HG03135 (cell line): Measurements from ENCODE around the gene AEN.
A peak's percentile ranks its signal among the peaks of the same experiment; 100 is the strongest.
"Not testable (repeated sequence)": the region's sequence is repeated elsewhere in the genome, so short reads cannot be mapped to it uniquely, and the experiment has no call there.

ENCODE experiments used
- ATAC-seq: cut with Tn5 transposase; IDR thresholded peaks from one replicate; pipeline ENCODE4 v1.9.1; 2021; ENCODE audit warnings: mild to moderate bottlenecking, moderate library complexity; ENCODE audit not compliant: unreplicated experiment

Gene AEN

DNA sequence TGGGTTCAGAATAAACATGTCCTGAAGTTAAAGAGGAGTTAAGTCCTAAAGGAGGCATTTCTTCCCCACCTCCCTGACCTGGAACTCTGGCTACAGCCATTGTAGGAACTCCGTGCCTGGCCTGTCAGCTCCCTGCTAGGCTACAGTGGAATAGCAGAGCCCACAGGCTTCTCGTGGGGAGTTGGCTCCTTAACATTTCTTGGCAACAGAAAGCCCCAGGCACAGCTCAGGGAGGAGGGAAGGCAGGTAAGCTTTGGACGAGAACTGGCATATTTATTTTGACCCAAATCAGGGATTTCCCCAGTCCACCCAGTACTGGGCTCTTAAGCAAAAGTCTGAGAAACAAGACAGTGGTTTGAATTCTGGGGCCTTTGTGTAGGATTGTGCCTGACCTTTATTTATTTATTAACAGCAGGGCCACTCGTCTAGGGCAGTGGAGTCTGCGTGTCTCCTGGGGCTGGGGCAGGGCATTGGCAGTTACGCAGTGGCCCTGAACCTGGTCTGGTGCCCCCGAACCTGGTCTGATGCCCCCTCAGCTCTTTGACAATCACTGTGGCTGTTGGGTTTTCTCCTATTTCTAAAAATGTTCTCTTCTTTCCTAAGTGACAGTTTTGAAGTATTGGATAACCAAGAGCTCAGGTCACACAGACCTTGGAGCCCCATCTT lies 9.8 kb downstream of the AEN start:
- no peak for ATAC-seq

DNA sequence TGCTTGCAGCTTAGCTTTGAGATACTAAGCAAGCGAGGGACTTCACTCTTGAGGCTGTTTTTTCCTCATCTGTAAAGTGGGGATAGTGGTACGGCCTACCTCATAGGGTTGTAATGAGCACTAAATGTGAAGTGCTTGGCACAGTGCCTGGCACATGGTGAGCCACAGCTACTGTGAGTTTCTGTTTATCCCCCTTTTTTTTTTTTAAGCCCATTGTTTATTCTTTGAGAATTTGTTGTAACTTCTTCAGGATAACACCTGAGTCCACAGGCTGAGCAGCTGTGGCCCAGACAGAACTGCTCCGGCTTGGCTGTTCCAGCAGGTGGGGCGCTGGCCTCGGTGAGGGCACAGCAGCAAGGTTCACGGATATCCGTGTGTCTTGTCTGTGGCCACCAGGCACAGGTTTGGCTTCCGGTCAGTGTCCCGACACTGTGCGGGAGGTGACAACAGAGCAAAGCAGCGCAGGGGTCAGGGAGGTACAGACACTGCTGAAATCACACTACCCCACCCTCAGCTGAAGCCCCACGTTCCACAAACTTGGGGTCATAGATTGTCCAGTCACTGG lies 10.4 kb downstream of the AEN start:
- no peak for ATAC-seq

DNA sequence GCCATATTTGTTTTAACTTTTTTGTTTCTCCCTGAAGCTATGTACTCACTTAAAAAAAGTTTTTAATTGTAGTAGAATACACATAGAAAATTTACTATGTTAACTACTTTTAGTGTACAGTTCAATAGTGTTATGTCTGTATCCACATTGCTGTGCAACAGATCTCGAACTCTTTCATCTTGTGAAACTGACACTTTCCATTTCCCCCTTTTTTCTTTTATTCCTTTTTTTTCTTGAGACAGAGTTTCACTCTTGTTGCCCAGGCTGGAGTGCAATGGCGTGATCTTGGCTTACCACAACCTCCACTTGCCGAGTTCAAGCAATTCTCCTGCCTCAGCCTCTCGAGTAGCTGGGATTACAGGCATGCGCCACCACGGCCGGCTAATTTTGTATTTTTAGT lies 11.7 kb downstream of the AEN start:
- ATAC-seq = not testable (repeated sequence)

DNA sequence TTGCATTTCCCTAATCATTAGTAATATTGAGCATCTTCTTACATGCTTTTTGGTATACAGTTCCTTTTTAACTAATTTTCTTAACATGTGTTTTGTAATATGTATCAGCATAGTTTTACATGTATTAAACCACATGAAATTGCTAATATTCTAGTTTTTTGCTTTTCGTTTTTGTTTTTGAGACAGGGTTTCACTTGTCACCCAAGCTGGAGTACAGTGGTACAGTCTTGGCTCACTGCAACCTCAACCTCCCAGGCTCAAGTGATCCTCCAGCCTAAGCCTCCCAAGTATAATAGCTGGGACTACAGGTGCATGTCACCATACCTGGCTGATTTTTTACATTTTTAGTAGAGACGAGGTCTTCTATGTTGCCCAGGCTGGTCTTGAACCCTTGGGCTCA lies 13.3 kb downstream of the AEN start:
- no peak for ATAC-seq

DNA sequence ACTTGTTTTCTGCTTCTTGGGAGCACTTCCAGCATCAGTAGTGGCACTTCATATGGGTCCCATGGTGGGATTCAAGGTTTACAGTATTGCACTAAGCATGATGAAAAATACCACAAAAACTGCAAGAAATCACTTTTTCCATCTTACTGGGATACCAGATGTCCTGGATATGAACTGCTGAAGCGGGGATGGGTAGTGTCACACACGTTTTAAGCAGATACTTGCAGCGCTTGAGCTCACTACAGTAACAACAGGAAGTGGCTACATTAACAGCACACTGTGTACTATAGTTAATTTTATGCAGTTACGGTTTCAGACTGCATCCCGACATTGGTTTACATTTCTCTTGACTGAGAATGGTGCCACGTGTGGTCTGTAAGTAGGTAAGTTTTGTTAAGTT lies 14.2 kb downstream of the AEN start:
- ATAC-seq = peak; percentile 16

DNA sequence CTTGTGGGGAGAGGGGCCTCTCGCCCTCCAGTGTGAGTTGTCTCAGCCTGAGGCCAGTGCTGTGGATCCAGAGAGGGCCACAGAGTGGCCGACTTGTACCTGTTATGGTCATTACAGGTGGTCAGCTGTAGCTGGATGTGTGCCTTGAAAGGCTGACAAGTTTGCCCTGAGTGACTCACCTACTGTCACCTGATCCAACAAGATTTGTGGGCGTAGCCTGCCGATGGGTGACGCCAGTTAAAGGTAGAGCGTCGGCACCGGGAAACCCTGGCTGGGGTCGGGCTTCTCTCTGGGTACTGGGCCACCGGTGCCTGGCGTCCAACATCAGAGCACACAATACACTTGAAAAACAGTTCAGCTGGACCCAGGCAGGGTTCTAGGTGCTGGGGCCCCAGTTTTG lies 14.9 kb downstream of the AEN start:
- ATAC-seq = no peak

DNA sequence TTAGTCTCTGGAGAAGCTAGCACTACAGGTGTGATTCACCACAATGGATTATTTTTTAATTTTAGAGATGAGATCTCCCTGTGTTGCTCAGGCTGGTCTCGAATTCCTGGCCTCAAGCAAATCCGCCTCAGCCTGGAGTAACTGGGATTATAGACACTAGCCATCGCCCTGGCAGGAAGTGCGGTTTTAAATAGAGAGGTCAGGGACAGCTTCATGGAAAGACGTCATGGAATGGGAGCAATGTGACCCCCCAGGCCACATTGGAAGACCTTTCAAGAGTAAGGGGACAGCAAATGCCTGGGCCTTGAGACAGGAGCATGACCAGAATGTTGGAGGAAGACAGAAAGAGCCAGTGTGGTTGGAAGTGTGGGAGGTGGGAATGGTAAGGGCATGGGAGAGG lies 15.5 kb downstream of the AEN start:
- no peak for ATAC-seq

DNA sequence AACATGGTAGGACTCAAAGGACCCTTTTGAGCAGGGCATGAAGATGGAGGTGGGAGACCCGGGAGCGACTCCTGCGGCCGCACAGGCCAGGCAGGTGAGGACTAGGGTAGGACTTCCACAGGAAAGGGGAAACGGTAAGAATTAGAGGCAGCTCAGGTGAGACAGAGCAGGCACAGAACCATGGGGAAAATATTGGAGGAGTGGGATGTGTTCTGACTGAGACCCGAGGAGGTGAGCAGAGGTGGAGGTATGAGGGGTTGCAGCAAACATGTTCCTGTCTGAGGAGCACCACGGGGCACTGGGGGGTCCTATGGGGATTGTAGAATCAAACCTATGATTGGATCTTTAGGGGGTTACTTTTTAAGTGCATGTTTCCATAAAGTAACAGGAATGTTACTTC lies 16.3 kb downstream of the AEN start:
- ATAC-seq = no peak

DNA sequence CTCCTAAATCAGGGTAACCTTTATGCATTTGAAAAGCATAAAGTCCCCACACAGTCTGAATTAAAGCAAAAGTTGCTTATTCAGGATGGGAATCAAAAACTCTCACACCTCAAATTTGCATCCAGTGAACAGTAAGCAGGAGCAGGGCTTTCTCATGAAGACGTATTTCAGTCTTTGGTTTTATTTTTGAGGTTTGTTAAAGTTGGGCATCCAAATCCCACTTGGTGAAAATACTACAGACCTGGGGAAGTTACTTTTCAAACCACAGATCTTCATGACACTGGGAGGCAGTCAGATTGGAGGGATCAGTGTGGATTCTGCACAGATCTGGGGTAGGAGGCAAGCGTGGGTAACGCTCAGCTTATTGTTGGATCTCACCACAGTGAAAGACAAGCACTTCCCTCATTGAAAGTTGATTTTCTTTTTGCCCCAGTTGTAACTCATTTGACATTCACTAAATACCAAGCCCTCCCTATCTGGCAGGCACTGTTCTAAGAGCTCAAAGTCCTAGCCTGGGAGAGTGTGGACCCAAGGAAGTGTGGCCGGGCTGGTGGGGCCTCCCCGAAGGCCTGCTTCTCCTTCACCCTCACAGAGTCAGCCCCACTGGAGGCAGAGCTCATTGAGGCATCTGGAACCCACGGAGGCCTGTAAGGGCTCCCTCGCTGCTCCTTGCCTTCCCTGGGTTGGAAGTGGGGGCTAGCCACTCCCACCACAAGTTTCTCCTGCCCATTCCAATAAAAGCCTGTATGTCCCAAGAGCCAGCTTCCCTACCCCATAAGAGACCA lies 16.9 kb downstream of the AEN start:
- ATAC-seq = no peak

DNA sequence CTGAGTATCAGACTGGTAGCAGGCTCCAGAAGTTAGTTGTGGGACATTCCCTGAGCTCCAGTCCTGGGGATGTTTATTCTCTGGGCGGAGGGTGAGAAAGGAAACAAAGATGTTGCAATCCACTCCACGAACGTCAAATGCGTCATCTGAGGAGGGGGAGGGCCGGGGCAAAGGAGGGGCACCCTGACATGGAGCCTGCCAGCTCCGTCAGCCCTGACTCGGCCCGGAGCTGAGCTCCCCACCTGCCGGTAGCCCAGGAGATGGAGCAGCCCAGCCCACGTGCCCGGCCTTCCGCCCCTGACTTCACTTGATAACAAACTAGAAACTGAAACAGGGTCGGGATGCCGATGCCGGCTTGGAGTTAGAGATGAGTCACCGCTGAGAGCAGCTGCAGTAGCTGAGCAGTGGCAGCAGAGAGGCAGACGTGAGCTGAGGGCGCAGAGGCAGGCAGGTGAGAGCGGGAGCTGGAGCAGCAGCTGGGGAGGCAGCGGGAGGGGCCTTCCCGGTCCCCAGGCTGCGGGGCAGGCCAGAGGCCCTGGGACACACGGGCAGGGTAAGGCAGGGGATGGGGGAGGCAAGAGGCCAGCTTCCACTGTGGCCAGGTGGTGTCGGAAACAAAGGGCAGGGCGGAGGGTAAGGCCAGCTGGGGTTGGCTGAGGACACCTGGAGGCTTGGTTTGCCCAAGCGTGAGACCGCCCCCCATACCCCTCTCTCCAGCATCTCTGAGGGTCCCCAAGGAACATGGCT lies 17.7 kb downstream of the AEN start, which contains the start of gene ISG20:
TSS of gene ISG20 (plus strand) at position 391 of the 747 bp plus-strand sequence. CDS start at position 742, 351 bp downstream.
- peak; percentile 76 for ATAC-seq

DNA sequence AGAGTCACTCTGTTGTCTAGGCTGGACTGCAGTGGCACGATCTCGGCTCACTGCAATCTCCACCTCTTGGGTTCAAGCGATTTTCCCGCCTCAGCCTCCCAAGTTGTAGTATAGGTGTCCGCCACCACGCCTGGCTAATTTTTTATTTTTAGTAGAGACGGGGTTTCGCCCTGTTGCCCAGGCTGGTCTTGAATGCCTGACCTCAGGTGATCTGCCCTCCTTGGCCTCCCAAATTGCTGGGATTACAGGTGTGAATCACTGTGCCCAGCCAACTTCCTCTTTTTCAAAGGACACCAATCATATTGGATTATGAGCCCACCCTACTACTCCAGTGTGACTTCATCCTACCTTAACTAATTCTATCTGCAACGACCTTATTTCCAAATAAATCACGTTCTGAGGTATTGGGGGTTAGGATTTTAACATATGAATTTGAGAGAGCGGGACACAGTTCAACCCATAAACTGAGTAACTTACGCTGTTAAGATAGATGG lies 20.9 kb downstream of the AEN start:
- ATAC-seq = no peak

DNA sequence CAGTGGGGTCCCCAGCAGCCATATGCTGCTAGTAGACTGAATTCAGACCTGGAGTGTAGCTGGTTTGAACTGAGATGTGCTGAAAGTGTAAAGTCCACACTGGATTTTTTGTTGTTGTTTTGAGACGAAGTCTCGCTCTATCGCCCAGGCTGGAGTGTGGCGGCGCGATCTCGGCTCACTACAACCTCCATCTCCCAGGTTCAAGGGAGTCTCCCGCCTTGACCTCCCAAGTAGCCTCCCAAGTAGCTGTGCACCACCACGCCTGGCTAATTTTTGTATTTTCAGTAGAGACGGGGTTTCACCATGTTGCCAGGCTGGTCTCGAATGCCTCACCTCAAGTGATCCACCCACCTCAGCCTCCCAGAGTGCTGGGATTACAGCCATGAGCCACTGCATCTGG lies 21.4 kb downstream of the AEN start:
- ATAC-seq = not testable (repeated sequence)

DNA sequence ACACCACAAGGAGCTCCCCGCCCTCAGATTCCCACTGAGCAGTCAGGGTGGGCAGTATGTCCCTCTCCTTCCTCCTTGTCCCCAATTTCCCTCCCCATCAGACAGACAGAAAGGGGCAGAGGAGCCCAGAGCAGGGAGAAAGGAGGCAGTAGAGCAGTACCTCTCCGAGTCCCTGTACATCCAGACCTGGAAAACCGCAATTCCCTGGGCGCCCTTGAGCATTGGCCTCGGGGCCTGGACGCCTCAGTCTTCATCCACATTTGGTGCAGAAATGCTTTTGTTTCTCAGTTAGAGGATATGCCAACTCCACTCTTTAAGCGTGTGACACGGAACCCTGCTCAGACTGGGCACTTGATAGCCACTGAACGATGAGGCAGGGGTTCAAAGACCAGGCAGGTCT lies 23.6 kb downstream of the AEN start:
- ATAC-seq = no peak

DNA sequence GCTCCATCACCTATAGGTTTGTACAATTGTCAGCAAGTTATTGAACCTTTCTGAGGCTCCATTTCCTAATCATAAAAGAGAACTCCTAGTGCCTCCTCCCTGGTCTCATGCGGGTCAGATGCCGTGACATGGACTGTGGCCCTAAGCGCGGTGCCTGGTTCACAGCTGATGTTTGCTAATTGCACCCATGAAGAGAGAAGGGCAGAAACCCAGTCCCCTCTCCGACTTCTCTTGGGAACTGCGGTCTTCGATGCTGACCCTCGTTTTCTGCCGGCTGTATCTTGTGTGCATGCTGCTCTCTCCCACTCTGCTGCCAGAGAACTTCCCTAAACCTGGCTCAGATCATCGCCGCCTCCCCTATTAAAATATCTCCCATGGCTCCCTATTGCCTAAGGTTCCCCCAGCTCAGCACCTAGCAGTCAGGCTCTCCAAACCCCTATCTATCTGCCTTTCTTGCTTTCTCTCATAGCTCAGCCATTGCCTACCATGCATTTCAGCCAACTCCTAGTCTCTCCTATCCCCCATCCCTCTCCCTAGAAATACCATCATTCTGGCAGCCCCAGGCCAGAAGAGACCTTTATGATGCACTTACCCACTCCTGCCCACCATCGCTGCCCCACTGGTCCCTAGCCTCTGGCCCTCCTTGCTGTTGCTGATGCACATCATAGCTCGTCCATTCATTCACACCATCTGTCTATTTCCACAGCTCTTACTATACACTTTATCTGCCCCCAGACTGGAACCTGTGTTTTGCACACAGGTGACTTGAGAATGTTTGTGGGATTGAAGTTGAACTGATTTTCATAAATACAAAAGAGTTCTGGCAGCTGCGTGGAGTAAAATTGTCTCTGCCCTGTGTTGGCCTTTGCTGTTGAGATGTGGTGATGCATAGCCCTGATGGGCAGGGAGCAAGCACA lies 24.3 kb downstream of the AEN start:
- no peak for ATAC-seq

DNA sequence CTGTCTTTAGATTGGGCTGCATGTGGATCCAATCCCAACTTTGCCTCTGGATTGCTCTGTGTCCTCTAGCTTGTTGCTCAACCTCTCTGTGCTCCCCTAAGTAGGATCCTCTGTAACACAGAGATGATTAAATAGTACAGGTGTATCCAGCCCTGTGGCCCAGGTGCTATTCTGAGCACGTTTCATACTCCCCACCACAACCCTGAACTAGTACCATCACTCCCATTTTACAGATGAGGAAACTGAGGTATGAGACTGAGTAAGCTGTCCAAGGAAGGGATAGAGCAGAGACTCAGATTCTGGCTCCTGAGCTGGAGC lies 24.9 kb downstream of the AEN start:
- no peak for ATAC-seq

DNA sequence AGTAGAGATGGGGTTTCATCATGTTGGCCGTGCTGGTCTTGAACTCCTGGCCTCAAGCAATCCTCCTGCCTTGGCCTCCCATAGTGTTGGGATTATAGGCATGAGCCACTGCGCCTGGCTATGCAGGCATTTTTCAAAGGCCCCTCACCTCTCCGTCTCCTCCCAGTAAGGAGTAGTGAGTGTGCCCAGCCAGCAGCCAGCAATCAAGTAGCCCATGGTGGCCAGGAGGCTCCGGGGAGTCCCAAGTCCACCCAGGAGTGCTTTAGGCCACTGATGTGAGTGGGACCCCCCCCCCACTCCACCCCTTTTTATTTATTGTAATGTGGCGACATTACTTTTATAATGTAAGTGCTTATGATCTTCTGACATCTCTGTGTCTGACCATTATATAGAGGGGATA lies 25.8 kb downstream of the AEN start:
- no peak for ATAC-seq

DNA sequence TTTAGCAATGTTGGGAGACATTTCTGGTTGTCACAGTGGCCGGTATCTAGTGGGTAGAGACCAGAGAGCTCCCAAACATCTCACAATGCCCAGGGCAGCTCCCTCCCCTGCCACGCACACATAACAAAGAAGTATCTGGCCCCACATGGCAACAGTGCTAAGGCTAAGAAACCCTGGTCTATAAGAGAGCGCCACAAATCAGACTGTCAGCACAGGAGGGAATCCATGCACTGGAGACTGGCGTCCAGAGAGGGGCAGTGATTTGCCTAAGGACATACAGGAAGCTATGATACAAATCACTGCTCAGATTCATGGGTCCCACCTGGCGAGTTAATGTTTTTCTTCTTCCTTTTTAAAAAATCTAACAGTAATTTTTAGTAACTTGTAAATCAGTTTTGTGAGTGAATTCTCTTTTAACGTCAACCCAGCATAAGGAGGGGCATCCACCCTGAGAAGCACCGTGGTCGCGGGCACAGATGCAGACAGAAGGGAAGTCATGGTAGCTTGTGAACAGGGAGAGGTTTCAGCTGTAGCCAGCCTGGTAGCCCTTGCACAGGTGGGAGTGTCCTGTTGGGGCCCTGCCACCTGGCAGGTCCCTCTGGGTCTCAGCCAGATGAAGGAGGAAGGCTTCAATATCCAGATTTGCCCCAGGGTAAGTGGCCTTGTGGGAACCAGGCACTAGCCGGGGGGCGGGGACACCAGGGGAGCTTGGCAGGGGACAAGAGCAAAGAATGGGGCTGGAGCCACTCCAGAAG lies 26.4 kb downstream of the AEN start:
- no peak for ATAC-seq

DNA sequence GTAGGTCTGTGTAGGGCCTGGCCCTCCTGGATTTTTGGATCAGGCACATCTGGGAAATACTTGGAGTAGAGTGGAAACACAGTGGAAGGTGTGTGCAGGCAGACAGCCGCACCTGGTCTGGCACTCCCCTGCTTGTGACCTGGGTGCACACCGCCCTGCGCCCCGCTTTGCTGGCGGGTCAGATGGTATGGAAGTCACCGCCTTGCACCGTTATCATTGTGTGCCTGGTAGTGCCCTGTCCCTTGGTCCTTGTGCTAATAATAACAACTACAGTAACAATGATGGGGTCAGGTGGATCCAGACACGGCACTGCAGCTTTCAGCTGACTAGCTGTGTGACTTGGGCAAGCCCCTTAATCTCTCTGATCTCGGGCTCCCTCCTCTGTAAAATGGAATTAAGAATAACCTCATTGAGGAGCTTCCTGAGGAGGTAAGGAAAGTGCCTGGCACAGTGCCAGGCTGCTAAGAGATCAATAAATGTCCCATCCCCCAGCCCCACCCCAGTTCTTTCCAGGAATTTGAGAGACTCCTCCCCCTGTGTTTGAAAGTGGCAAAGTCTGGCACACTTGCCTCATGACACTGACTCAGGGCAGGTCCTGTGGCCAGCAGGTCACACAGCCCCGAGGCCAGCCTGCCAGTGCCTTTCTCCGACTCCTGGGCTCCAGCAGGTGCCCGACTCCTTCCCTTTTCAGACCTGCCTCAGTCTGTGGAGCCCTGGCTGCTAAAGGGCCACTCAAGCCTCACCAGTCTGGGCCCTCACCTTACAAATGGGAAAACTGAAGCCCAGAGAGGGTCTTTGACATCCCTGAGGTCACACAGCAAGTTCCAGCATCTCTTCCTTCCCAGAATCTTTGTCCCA lies 27.4 kb downstream of the AEN start:
- ATAC-seq = no peak

DNA sequence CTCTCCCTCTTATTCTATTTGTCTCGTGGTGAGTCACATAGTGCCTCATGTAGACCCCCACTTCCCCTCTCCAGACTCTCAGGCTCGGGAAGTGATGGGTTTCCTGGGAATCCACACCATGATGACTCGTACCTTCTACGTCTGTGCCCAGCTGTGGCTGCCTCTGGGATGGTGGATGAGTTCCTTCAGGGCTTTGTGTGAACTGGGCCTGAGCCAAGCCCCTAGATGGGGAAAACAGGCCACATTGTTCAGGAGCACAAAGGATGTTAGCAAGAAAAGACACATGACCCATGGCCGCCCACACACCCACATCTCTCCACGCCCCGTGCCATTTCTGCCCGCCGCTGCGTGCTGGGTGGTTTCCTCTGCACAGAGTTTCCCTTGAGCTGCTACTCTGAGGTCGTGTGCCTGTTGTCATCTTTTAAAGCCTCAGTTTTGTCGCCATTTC lies 28.2 kb downstream of the AEN start:
- ATAC-seq = peak; percentile 51
